NCI-H1694 treated with DMSO at 0.1 percent for 48 hours (cell line): ENCODE measurements around the gene MAB21L2.

Experiments
- DNase-seq: peaks from one replicate; lab custom pipeline; 2025; lab: John Stamatoyannopoulos, UW

The MAB21L2 gene

GRCh38 chr4:150577796-150578195 is 4.2 kb upstream of the MAB21L2 start:
- no peak for DNase-seq

- DNase-seq: no peak
These were observed 3.0 kb upstream of the MAB21L2 start for GRCh38 chr4:150578745-150579501.

DNA sequence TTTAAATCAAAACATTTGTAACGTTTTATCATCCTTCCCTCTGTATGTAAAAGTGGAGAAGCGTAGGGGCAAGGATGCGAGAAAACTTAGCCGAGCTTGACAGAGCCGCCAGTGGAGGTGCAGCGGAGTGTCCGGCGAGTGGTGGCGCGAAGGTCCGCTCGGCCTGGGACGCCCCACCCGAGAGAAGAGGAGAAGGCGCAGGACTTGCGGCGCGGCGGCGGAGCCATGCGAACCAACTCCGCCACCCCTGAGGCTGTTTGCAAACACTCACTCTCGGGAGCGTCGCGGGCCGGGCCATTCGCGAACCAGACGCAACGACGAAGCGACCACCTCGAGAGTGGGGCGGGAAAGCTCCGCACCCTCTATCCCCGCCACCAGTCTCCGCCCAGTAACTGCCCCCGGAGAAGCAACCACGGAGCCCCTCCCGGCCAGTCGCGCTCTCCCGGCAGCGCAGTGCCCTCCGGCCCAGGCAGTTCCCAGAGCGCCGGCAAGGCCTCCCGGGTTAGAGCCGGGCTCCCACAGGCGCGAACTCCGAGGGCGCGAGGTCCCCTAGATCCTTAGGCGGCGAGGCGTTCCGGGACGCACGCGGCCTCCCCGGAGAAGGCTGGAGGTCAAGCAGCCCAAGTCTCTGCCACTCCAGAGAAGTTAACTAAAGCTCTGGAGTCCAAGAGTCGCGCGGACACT is 2.3 kb upstream of the MAB21L2 start:
- DNase-seq: no peak

- no peak for DNase-seq
These were observed 1.6 kb upstream of the MAB21L2 start for GRCh38 chr4:150580306-150580705.

- DNase-seq: no peak
These were observed 820 bp upstream of the MAB21L2 start for GRCh38 chr4:150581056-150581605.

- DNase-seq: no peak
These were observed 305 bp upstream of the MAB21L2 start for GRCh38 chr4:150581641-150582051.

DNA sequence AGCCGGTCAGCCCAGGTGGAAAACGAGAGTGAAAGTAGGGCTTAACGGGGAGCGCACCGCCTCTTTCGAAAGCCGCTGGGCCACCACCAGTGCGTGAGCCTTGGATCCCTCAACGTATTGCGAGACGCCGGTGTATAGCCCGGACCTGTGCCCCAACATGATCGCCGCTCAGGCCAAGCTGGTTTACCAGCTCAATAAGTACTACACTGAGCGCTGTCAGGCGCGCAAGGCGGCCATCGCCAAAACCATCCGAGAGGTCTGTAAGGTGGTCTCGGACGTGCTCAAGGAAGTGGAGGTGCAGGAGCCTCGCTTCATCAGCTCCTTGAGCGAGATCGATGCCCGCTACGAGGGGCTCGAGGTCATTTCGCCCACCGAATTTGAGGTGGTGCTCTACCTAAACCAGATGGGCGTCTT is 929 bp downstream of the MAB21L2 start:
- DNase-seq: no peak

- DNase-seq: no peak
These were observed 1.5 kb downstream of the MAB21L2 start for GRCh38 chr4:150583287-150584110.

DNA sequence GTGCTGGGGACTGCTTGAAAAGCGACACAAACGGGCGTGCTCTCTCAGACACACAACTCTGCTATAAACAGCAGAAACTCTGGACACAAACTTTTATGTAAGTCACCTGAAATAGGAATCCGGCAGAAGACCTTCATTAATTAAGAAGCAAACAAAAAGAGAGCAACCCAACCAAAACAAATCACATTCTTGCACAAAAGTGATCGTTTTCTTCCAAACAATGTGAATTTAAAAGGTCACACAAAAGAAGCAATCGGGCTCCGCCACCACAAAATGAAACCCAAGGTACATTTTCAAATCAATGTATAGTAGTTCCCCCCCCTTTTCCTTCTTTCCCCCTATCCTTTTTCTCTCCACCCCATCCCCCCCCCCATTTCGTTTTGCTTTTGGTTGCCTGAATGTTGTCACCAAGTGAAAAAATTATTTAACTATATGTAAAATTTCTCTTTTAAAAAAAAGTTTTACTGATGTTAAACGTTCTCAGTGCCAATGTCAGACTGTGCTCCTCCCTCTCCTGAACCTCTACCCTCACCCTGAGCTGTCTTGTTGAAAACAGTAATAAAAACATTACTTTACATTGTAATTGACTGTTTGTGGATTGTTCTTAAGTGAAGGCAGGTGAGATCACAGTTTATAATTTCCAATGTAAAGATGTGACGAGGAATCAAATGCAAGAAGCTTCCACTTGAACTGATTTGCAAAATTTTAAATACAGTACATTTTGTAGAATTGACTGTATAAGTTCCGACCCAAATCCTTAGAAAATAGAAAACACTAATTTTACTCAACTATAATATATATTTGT is 2.4 kb downstream of the MAB21L2 start:
- no peak for DNase-seq

- DNase-seq: no peak
These were observed 3.7 kb downstream of the MAB21L2 start for GRCh38 chr4:150585611-150586010.

- DNase-seq: no peak
These were observed 4.3 kb downstream of the MAB21L2 start for GRCh38 chr4:150586162-150586810.

DNA sequence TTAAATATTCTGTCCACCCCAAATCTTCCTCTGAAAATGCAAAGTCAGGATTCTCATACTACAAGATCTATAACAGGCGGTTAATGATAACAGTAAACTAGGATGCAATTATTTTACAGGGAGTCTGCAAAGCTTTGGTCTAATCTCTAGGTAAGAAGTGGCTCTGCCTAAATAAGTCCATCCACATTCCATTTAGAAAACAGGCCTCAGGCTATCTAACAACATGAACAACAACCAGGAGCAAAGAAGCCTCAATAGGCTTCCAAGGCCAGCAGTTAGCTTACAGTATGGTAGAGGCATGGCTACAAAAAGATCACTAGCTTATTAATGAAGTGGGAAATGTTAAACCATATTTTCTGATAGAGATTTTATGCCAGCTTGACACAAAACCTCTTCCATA is 6.4 kb downstream of the MAB21L2 start:
- DNase-seq: no peak

GRCh38 chr4:150589157-150589556 is 7.2 kb downstream of the MAB21L2 start:
- DNase-seq: no peak

- no peak for DNase-seq
These were observed 8.7 kb downstream of the MAB21L2 start for GRCh38 chr4:150590631-150591030.

GRCh38 chr4:150591406-150591805 is 9.5 kb downstream of the MAB21L2 start:
- DNase-seq: peak; percentile 30

- no peak for DNase-seq
These were observed 10.0 kb downstream of the MAB21L2 start for GRCh38 chr4:150591904-150592303.

- peak; percentile 91 for DNase-seq
These were observed 12.0 kb downstream of the MAB21L2 start for GRCh38 chr4:150593996-150594395.

GRCh38 chr4:150598909-150599308 is 17.0 kb downstream of the MAB21L2 start:
- peak; percentile 61 for DNase-seq

- DNase-seq: peak; percentile 11
These were observed 17.6 kb downstream of the MAB21L2 start for GRCh38 chr4:150599547-150599946.

GRCh38 chr4:150600812-150601445 is 19.0 kb downstream of the MAB21L2 start:
- DNase-seq: peak; percentile 55

- no peak for DNase-seq
These were observed 27.2 kb downstream of the MAB21L2 start for GRCh38 chr4:150609131-150609530.
